ENCODE results near the gene EFNB3. TPM values are rescaled to one million over a fixed set of nuclear protein-coding genes. Genes with fewer than 3 reads are reported as not detected.

Gene EFNB3
- total RNA-seq, 1 donor from 2014 or later = 2.7 TPM

DNA sequence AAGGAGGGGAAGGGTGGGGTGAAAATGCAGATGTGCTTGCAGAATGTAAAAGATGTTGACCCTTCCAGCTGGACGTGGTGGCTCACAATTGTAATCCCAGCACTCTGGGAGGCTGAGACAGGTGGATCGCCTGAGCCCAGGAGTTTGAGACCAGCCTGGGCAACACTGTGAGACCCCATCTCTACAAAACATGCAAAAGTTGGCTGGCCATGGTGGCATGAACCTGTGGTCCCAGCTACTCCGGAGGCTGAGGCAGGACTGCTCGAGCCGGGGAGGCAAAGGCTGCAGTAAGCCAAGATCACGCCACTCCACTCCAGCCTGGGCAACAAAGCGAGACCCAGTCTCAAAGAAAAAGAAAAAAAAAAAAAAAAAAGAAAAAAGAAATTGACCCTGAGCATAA lies 36.5 kb upstream of the EFNB3 start:
- no peak for DNase-seq (ENCODE audit: extremely low spot score in 2 of 2)
- peaks cover 5 to 51% of the 10 kb centered on the region in 2 donors for H3K36me3 ChIP-seq
- H3K27ac ChIP-seq = no peak overlapping the region
- intact Hi-C loops (cut with DNase I) = no loop called here
- no peaks in the 10 kb centered on the region for H3K4me1 ChIP-seq
- TF ChIP-seq POLR2AphosphoS5 (IDR thresholded peaks at IDR 0.05; ENCODE audit: insufficient read depth in 1 of 2, low read depth in 1 of 2) (no peak), CTCF (IDR thresholded peaks at IDR 0.05) (no peak), POLR2A (IDR thresholded peaks at IDR 0.05) (no peak)
- H3K4me3 ChIP-seq = no peak overlapping the region
- no peaks in the 10 kb centered on the region for H3K9me3 ChIP-seq
- H3K27me3 ChIP-seq = no peaks in the 10 kb centered on the region

DNA sequence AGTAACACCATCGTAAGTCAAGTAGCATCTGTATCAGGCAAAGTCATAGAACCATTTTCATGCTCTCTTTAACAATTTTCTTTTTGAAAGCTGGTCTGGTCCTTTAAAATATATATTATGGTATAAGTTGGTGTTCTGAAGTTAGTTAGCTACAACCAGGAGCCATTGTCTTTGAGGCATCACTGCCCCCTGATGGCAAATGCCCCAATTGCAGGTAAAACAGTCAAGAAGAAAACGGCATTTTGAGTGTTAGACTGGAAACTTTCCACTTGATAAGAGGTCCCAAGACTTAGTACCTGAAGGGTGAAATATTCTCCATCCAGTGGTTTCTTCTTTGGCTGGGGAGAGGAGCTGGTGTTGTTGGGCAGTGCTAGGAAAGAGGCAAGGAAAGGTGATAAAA lies 31.8 kb upstream of the EFNB3 start:
- Histone ChIP-seq H3K4me3 (no peak overlapping the region), H3K36me3 (peaks cover 6 to 78% of the 10 kb centered on the region in 2 donors), H3K27me3 (no peaks in the 10 kb centered on the region), H3K4me1 (no peaks in the 10 kb centered on the region), H3K9me3 (no peaks in the 10 kb centered on the region), H3K27ac (no peak overlapping the region)
- intact Hi-C loops (cut with DNase I) = no loop called here
- TF ChIP-seq POLR2AphosphoS5 (IDR thresholded peaks at IDR 0.05; ENCODE audit: insufficient read depth in 1 of 2, low read depth in 1 of 2) = no peak
- TF ChIP-seq CTCF (IDR thresholded peaks at IDR 0.05) = no peak
- no peak for TF ChIP-seq POLR2A (IDR thresholded peaks at IDR 0.05)
- no peak for DNase-seq (ENCODE audit: extremely low spot score in 2 of 2)

DNA sequence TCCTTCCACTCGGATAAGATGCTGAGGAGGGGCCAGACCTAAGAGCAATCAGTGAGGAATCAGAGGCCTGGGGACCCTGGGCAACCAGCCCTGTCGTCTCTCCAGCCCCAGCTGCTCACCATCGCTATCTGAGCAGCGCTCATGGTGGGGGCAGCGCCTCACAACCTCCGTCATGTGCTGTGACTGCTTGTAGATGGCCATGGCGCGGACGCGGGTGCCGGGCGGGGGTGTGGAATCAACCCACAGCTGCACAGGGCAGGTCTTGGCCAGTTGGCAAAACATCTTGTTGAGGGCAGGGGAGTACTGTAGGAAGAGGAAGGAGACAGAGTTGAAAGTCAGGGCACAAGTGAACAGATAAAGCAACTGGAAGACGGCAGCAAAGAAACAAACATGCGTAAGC lies 30.1 kb upstream of the EFNB3 start:
- intact Hi-C loops (cut with DNase I) = no loop called here
- H3K36me3 ChIP-seq = peaks cover 6 to 61% of the 10 kb centered on the region in 2 donors

GRCh38 chr17:7676533-7676932 lies 28.5 kb upstream of the EFNB3 start:
- no peaks in the 10 kb centered on the region for H3K9me3 ChIP-seq
- no peaks in the 10 kb centered on the region for H3K4me1 ChIP-seq
- no peak overlapping the region for H3K27ac ChIP-seq
- no peak for DNase-seq (ENCODE audit: extremely low spot score in 2 of 2)
- H3K4me3 ChIP-seq = no peak overlapping the region
- peaks cover 6 to 48% of the 10 kb centered on the region in 2 donors for H3K36me3 ChIP-seq
- intact Hi-C loops (cut with DNase I) = no loop called here
- TF ChIP-seq POLR2AphosphoS5 (IDR thresholded peaks at IDR 0.05; ENCODE audit: insufficient read depth in 1 of 2, low read depth in 1 of 2) (no peak), POLR2A (IDR thresholded peaks at IDR 0.05) (no peak), CTCF (IDR thresholded peaks at IDR 0.05) (no peak)
- no peaks in the 10 kb centered on the region for H3K27me3 ChIP-seq

More for the DNA sequence above, 30.1 kb upstream of the EFNB3 start:
- no peak for DNase-seq (ENCODE audit: extremely low spot score in 2 of 2)
- Histone ChIP-seq H3K27me3 (no peaks in the 10 kb centered on the region), H3K27ac (no peak overlapping the region), H3K9me3 (no peaks in the 10 kb centered on the region), H3K4me3 (no peak overlapping the region), H3K4me1 (no peaks in the 10 kb centered on the region)
- TF ChIP-seq POLR2AphosphoS5 (IDR thresholded peaks at IDR 0.05; ENCODE audit: insufficient read depth in 1 of 2, low read depth in 1 of 2) (no peak), POLR2A (IDR thresholded peaks at IDR 0.05) (no peak), CTCF (IDR thresholded peaks at IDR 0.05) (no peak)

DNA sequence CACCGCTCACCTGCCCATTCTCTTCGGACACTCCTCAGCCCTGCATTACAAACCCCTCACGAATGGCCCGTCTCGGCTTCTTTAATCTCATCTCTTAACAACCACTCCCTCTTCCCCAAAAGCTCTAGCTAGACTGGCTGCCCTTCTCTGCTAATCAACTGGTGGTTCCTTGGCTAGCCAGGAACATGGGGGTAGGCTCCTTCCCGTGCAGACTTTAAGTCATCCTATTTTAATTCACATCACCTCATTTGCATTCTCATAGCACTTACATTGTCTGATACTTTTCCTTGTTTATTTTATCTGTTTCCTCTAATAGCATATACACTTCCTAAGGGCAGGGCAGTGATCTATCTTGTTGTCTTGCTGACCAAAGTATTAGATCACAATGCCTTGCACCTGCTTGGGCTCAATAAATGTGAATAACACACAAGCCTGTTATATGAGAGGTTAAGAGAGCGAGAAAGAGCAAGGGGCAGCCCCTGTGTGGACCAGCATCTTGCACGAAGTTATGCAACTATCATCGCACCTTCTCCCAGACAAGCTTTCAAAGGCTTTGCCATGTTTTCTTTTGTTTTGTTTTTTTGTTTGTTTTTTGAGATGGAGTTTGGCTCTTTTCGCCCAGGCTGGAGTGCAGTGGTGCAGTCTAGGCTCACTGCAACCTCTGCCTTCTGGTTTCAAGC lies 27.5 kb upstream of the EFNB3 start:
- Histone ChIP-seq H3K36me3 (peaks cover 6 to 38% of the 10 kb centered on the region in 2 donors), H3K27ac (no peak overlapping the region), H3K27me3 (no peaks in the 10 kb centered on the region), H3K9me3 (no peaks in the 10 kb centered on the region), H3K4me1 (no peaks in the 10 kb centered on the region), H3K4me3 (no peak overlapping the region)
- intact Hi-C loops (cut with DNase I) = no loop called here
- no peak for TF ChIP-seq CTCF (IDR thresholded peaks at IDR 0.05)
- no peak for TF ChIP-seq POLR2AphosphoS5 (IDR thresholded peaks at IDR 0.05; ENCODE audit: insufficient read depth in 1 of 2, low read depth in 1 of 2)
- TF ChIP-seq POLR2A (IDR thresholded peaks at IDR 0.05) = no peak
- no peak for DNase-seq (ENCODE audit: extremely low spot score in 2 of 2)

All from vagina (tissue), 2 donors.